Mesothelial cell of epicardium (in vitro differentiated cells): ENCODE results near the gene PRDM16. TPM values are rescaled to one million over a fixed set of nuclear protein-coding genes. Genes with fewer than 3 reads are reported as not detected.
A peak's percentile ranks its signal among the peaks of the same experiment; 100 is the strongest.

ENCODE experiments used
- DNase-seq, 2 experiments: peaks; one replicate each; pipeline ENCODE4 v3.0.0; 2021; ENCODE audit warnings: low spot score in 2 of 2; ENCODE audit not compliant: unreplicated experiment in 2 of 2
- H3K27ac Mint-ChIP-seq: 2 replicates; pipeline ENCODE4 v1.8.0; 2021; ENCODE audit warnings: mixed read lengths
- H3K27me3 Mint-ChIP-seq: 2 replicates; pipeline ENCODE4 v1.8.0; 2021; ENCODE audit warnings: low read depth, mixed read lengths
- H3K36me3 Mint-ChIP-seq: 2 replicates; pipeline ENCODE4 v1.8.0; 2021; ENCODE audit warnings: mixed read lengths
- H3K4me1 Mint-ChIP-seq: 2 replicates; pipeline ENCODE4 v1.8.0; 2021; ENCODE audit warnings: mixed read lengths
- H3K4me3 Mint-ChIP-seq: 2 replicates; pipeline ENCODE4 v1.8.0; 2021; ENCODE audit warnings: mild to moderate bottlenecking, moderate library complexity, mixed read lengths
- H3K9me3 Mint-ChIP-seq: 2 replicates; pipeline ENCODE4 v1.8.0; 2021; ENCODE audit warnings: mixed read lengths
- CTCF ChIP-seq: fragments of 200-600 bp; sonication (generic); IDR thresholded peaks from one replicate; pipeline ENCODE4 v1.5.0; 2021; ENCODE audit warnings: antibody characterized with exemption; ENCODE audit not compliant: unreplicated experiment
- total RNA-seq: library from RNA; stranded (reverse); gene quantifications from 3 replicates; pipeline ENCODE4 v1.2.1, GENCODE V29; 2021

PRDM16 gene
- 1.2 to 2.1 TPM (median 1.4 TPM) in 3 replicates for total RNA-seq

- Mint-ChIP-seq H3K4me3 (peak within 1 kb of the TSS; percentile 74), H3K9me3 (no peaks in the 10 kb centered on the region), H3K36me3 (no peaks in the 10 kb centered on the region), H3K27me3 (peaks cover 78% of the 10 kb centered on the region), H3K4me1 (peaks cover 6% of the 10 kb centered on the region), H3K27ac (no peak within 1 kb of the TSS)
- DNase-seq, result peak; percentile 20 to 46
- TF ChIP-seq CTCF, result no peak
Measured at GRCh38 chr1:3068564-3069431, at the start of gene PRDM16. PRDM16 (plus strand) TSS chr1:3069203; CDS start chr1:3069260, 57 bp downstream.

GRCh38 chr1:3019516-3020051, 49.4 kb upstream of the PRDM16 start:
- Mint-ChIP-seq H3K4me1 (no peaks in the 10 kb centered on the region), H3K9me3 (peaks cover 9% of the 10 kb centered on the region), H3K27me3 (peaks cover 14% of the 10 kb centered on the region), H3K27ac (no peak overlapping the region), H3K36me3 (no peaks in the 10 kb centered on the region), H3K4me3 (no peak overlapping the region)
- no peak for TF ChIP-seq CTCF
- DNase-seq, result peak in 1 of 2 experiments; percentile 14

DNA sequence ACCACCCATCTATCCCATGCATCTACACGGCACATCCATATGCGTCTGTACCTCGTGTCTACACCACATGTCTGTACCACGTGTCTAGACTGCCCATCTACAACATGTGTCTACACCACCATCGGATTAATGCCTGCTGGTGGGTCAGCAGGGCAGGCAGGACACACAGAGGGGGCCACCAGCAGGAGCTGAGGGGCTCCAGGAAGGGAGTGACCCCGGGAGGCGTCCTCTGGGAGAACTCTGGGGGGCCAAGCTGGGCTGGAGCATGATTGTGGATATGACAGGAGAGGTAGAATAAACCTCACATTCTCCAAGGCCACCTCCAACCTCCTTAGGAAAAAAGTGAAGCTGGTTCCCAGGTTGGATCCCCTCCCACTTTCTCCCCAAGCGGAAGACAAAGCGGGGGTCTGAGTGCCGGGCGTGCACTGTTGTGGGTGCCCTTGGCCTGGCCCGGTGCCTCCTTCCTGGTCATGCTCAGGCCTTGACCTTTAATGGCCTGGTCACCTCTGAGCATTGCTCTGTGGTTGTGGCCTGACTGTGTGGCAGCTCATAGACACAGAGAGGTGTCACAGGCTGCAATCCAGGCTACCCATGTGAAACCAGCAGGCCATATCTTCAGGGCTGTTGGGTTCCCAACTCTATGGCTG, 48.6 kb upstream of the PRDM16 start:
- Mint-ChIP-seq H3K27me3 (peaks cover 7% of the 10 kb centered on the region), H3K4me3 (no peak overlapping the region), H3K36me3 (no peaks in the 10 kb centered on the region), H3K27ac (no peak overlapping the region), H3K9me3 (peaks cover 9% of the 10 kb centered on the region), H3K4me1 (no peaks in the 10 kb centered on the region)
- no peak for TF ChIP-seq CTCF
- no peak for DNase-seq

DNA sequence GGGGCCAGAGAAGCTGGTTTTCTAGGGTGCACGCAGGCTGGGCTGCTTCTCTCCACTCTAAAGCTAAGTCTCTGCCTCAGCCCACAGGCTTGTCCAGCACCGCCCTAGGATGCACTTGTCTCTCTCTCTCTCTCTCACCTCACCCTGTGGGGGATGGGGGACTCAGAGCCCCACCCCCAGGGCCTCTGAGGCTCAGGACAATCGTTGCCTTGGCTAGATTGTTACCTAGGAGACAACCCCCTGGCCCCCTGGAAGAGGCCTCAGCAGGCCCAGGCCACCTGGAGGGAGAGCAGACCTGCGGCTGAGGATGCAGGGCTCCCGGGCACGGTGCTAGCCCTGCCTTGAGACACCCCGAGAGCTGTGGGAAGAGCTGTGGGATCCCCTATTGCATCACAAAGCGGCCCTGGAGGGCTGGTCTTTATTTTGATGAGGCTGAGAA, 47.8 kb upstream of the PRDM16 start, which contains the start of gene ACTRT2:
TSS of gene ACTRT2 (plus strand) at position 235 of the 439 bp plus-strand sequence. CDS start 220 bp downstream, outside the sequence.
- Mint-ChIP-seq H3K36me3 (no peaks in the 10 kb centered on the region), H3K4me3 (no peak within 1 kb of the TSS), H3K27me3 (peaks cover 6% of the 10 kb centered on the region), H3K9me3 (peaks cover 9% of the 10 kb centered on the region), H3K27ac (no peak within 1 kb of the TSS), H3K4me1 (no peaks in the 10 kb centered on the region)
- TF ChIP-seq CTCF, result no peak
- DNase-seq, result no peak

- no peak for TF ChIP-seq CTCF
- Mint-ChIP-seq H3K36me3 (no peaks in the 10 kb centered on the region), H3K4me1 (no peaks in the 10 kb centered on the region), H3K9me3 (peaks cover 9% of the 10 kb centered on the region), H3K27me3 (peaks cover 6% of the 10 kb centered on the region), H3K27ac (no peak overlapping the region), H3K4me3 (no peak overlapping the region)
- peak in 1 of 2 experiments; percentile 18 for DNase-seq
Measured at GRCh38 chr1:3021801-3022401, 47.1 kb upstream of the PRDM16 start.
